ENCODE measurements around the gene IGSF9.

The IGSF9 gene

GRCh38 chr1:159889202-159889601 is 56.2 kb downstream of the IGSF9 start:
- DNase-seq (ENCODE audit: low read depth), result no peak
- no peak overlapping the region for H3K4me3 ChIP-seq (ENCODE audit: low read depth, low read length)
- TF ChIP-seq, protein P1, sequence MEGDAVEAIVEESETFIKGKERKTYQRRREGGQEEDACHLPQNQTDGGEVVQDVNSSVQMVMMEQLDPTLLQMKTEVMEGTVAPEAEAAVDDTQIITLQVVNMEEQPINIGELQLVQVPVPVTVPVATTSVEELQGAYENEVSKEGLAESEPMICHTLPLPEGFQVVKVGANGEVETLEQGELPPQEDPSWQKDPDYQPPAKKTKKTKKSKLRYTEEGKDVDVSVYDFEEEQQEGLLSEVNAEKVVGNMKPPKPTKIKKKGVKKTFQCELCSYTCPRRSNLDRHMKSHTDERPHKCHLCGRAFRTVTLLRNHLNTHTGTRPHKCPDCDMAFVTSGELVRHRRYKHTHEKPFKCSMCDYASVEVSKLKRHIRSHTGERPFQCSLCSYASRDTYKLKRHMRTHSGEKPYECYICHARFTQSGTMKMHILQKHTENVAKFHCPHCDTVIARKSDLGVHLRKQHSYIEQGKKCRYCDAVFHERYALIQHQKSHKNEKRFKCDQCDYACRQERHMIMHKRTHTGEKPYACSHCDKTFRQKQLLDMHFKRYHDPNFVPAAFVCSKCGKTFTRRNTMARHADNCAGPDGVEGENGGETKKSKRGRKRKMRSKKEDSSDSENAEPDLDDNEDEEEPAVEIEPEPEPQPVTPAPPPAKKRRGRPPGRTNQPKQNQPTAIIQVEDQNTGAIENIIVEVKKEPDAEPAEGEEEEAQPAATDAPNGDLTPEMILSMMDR (conservative IDR thresholded peaks at IDR 0.05; ENCODE audit: low read depth, low read length), result no peak

- no peak for DNase-seq (ENCODE audit: low read depth)
- TF ChIP-seq, protein P1 (conservative IDR thresholded peaks at IDR 0.05; ENCODE audit: low read depth, low read length), result no peak
- H3K4me3 ChIP-seq (ENCODE audit: low read depth, low read length), result no peak overlapping the region
Observed at GRCh38 chr1:159884296-159884695, 61.1 kb downstream of the IGSF9 start.

DNA sequence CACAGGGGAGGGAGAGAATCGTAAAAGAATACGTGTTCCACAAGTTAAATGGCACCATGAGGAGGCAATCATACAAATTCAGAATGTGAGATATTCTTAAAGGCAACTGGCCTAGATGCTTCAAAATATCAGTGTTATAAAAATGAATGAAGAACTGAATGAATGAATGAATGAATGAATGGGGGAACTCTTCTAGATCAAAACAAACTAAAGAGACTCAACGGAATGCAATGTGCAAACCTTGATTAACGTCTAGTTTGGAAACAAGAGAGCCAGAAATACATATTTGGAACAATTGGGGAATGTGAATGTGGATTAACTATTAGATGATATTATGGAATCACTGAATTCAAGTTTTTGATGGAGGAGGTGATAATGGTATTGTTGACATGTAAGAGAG is 62.3 kb downstream of the IGSF9 start:
- no peak for DNase-seq (ENCODE audit: low read depth)

DNA sequence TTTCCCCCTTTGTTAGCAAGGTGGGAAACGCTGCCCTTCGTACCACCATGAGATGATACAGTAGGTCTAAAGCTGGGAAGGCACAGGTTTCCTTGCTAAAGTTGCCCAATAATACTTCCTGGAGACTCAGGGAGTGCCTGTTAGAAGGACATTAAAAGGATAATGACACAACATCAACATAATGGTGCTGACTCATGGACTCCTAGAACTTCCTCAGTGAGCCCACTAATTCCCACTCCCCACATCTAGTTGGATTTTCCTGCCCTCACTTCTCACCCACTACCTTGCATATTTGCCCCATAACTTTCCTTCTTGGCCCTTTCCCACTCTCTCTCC is 62.9 kb downstream of the IGSF9 start:
- no peak overlapping the region for H3K4me3 ChIP-seq (ENCODE audit: low read depth, low read length)
- DNase-seq (ENCODE audit: low read depth), result peak; percentile 22
- TF ChIP-seq, protein P1 (conservative IDR thresholded peaks at IDR 0.05; ENCODE audit: low read depth, low read length), result no peak

More for the DNA sequence above, 62.3 kb downstream of the IGSF9 start:
- TF ChIP-seq, protein P1 (conservative IDR thresholded peaks at IDR 0.05; ENCODE audit: low read depth, low read length), result no peak
- no peak overlapping the region for H3K4me3 ChIP-seq (ENCODE audit: low read depth, low read length)

- DNase-seq (ENCODE audit: low read depth), result peak; percentile 98
- H3K4me3 ChIP-seq (ENCODE audit: low read depth, low read length), result no peak overlapping the region
- TF ChIP-seq, protein P1 (conservative IDR thresholded peaks at IDR 0.05; ENCODE audit: low read depth, low read length), result no peak
Observed at GRCh38 chr1:159881622-159882526, 63.5 kb downstream of the IGSF9 start.

- TF ChIP-seq, protein P1 (conservative IDR thresholded peaks at IDR 0.05; ENCODE audit: low read depth, low read length), result no peak
- DNase-seq (ENCODE audit: low read depth), result peak; percentile 24
- no peak overlapping the region for H3K4me3 ChIP-seq (ENCODE audit: low read depth, low read length)
Observed at GRCh38 chr1:159880430-159880829, 65.0 kb downstream of the IGSF9 start.

DNA sequence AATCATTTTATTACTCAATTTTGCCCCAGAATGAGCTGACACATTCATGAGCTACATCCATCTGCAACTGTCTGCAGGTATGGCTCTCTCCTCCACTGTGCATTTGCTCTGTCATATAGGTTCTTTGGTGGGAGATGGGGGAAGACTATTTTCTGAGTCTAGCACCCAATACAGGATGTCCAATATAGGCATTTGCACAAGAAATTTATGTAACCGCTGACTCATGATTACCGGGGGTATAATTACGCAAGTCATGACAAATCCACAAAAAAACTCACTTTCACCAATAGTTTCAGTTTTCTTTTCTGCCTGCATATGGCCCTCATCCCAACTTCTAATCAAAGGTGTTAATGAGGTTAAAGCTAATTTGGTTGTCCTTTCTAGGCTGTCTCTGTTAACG is 65.4 kb downstream of the IGSF9 start:
- peak; percentile 86 for DNase-seq (ENCODE audit: low read depth)
- no peak overlapping the region for H3K4me3 ChIP-seq (ENCODE audit: low read depth, low read length)
- TF ChIP-seq, protein P1 (conservative IDR thresholded peaks at IDR 0.05; ENCODE audit: low read depth, low read length), result no peak
